Activated naive CD4-positive, alpha-beta T cell (primary cell): ENCODE measurements around the gene PCNX1.

Source experiments
- DNase-seq, 4 experiments: peaks; one replicate each; lab custom pipeline; 2025; lab: John Stamatoyannopoulos, UW

The PCNX1 gene

GRCh38 chr14:71086567-71086966, 179.3 kb downstream of the PCNX1 start:
- no peak for DNase-seq

DNA sequence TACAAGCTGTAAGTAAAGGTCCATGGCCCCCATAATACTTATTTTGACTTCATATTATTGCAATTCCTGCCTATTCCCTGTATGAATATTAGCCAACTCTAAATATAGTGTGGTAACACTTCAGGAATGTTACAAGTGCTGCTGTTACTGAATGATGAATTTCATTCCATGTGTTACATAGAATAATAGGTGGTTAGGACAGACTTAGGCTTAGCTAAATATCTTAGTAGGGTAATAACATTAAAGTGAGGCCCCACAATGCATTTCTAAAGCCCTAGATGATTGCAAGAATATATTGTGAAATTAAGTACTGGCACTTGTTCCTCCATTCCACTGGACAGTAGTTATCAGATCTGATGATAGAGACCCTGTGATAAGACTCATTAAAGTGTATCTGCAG, 182.7 kb downstream of the PCNX1 start:
- DNase-seq, result no peak

- no peak for DNase-seq
Observed at GRCh38 chr14:71094722-71095121, 187.5 kb downstream of the PCNX1 start.

DNA sequence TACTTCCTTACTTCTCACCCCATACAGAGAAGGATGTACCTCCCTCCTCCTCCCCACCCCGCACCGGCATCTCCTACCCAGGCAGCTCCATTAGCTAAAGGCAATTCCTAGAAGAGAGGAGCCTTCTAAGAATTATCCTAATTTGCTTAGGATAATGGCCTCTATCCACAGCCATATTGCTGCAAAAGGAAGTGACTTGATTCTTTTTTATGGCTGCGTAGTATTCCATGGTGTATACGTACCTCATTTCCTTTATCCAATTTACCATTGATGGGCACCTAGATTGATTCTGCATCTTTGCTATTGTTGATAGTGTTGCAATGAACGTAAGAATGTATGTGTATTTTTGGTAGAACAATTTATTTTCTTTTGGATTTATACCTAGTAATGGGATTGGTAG, 189.7 kb downstream of the PCNX1 start:
- DNase-seq, result no peak

GRCh38 chr14:71103662-71104484, 196.6 kb downstream of the PCNX1 start:
- DNase-seq, result no peak

- DNase-seq, result no peak
Observed at GRCh38 chr14:71105177-71105576, 197.9 kb downstream of the PCNX1 start.

DNA sequence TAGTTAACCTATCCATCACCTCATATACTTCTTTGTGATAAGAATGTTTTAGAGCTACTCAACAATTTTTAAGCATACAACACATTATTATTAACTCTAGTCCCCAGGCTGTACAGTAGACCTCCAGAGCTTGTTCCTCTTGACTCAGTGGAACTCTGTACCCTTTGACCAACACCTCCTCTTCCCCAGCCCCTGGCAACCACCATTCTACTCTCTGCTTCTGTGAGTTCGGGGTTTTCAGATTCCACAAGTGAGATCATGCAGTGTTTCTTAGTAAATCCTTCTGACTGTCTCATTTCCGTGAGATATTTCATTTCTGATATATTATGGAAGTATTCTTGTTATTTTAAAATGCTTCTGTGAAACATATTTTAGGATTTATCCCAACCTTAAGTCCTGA, 200.7 kb downstream of the PCNX1 start:
- DNase-seq, result no peak

GRCh38 chr14:71108398-71109119, 201.3 kb downstream of the PCNX1 start:
- DNase-seq, result no peak

- DNase-seq, result no peak
Observed at GRCh38 chr14:71113376-71113775, 206.1 kb downstream of the PCNX1 start.

GRCh38 chr14:71114565-71114964, 207.3 kb downstream of the PCNX1 start:
- DNase-seq, result no peak

DNA sequence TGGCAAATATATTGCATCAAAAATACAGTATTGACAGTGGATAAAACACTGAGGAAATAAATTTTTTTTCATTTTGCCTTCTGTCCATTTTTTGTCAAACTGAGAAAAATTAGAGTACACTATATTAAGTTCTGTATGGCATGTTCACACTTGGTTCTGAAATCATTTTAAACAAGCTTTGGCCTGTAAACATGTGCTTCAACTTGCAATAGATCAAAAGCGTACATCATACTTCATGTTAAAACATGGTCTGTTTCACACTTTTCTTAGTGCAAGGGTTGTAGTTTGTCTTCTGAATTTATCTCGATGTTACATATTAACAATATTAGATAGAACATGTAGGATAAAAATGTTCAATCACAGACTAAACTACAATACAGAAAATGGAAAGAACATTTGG, 208.0 kb downstream of the PCNX1 start:
- DNase-seq, result no peak

DNA sequence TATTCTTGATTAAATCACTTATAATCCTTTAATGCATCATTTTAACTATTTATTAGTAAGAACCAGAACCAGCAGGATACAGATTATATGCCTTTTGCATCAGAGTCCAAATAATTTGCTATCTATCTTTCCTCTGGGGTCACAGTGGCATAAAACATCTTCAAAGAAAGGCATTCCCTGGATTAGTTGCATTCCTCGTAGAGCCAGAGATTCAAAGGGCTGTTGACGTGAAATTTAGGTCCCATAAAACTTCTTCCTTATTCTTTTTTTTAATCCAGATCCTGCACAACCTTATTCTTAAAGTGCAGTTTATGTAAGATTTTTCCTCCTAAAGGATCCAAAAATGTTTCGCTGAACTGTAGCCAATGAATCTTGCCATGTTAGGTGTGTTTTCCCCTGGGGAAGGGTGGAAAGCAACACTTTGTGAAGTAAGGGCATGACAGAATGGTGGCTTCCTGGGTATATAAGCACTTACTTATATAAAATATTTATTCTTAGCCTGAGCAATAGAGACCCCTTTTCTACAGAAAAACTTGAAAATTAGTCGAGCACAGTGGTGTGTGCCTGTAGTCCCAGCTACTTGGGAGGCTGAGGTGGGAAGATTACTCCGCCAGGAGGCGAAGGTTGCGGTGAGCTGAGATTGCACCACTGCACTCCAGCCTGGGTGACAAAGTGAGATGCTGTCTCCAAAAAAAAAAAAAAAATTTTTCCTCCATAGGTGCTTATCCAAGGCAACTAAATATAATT, 208.7 kb downstream of the PCNX1 start:
- no peak for DNase-seq

- no peak for DNase-seq
Observed at GRCh38 chr14:71116568-71117122, 209.4 kb downstream of the PCNX1 start.

- DNase-seq, result no peak
Observed at GRCh38 chr14:71117839-71118743, 210.8 kb downstream of the PCNX1 start.

DNA sequence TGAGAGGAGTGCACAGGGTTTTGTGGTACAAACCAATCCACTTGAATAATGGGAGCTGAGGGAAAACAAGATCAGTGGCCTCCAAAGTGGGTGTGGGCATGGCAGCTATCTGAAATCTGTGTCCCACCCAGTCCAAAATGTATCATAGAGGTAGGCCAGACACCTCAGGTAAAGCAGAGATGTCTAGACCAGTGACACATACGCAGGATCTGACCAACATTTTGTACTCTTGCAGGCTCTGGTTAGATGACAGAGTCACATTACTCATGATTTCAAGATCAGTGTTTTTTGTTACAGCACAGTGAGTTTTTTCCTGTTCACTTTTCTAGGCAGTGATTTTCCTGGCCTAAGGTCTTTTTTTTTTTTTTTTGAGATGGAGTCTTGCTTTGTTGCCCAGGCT, 211.8 kb downstream of the PCNX1 start:
- no peak for DNase-seq

- DNase-seq, result no peak
Observed at GRCh38 chr14:71119832-71120231, 212.6 kb downstream of the PCNX1 start.

DNA sequence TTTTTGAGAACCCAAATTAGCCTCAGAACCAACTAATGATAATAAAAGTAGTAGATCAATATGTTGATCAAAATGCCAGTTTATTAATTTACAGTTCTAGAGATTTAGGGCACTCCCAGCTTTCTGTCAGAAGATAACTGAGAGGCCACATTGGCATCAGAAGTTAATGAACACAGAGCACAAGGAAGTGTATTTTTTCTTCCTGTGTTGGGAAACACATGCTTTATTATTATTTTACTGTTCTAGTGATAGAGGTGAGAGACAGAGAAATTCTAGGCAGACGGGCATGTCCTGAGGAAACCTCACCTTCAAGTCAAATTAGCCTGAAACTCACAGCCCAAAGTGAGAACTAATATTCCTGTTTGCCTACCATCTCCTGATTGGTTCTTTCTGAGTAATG, 213.7 kb downstream of the PCNX1 start:
- no peak for DNase-seq

DNA sequence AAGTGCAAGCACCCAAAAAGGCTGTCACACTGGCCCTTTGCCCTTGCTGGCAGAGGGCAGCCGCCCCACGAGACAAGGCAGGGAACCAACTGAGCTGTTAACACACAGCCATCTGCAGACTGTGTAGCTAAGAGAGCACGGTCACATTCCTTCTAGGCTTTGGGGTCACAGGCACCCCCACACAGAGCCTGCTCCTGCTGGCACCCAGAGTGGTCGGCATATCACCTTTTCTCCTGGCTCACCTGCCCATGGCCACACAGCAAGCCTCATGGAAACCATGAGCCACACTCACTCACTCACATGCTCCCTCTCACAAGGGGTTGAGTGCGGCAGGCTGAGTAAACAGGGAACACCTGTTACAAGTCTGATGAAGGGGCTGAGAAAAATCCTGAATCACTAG, 214.5 kb downstream of the PCNX1 start:
- DNase-seq, result no peak

DNA sequence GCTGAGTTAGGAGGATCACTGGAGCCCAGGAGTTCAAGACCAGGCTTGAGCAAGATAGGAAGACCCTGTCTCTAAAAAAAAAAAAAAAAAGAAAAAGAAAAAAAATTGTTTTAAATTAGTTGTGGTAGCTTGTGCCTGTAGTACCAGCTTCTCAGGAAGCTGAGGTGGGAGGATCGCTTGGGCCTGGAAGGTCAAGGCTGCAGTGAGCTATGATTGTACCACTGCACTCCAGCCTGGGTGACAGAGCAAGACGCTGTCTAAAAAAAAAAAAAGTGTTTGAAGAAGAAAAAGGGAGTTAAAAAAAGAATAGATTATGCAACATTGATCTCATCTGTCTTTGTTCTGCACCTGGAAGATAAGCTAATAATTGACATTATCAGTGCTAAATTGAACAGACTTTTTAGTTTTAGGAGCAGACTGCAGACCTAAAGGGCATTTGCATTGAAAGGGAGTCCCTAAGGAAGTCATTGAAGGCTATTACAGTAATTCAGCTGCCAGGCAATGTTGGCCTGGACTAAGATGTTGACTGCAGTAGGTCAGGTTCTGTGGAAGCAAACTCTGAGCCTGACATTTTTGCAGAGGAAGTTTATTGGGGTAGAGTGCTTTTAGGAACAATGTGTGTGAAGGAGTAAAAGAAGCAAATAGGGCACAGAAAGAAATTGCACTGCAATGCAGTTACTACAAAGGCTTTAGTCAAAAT, 215.8 kb downstream of the PCNX1 start:
- DNase-seq, result no peak

DNA sequence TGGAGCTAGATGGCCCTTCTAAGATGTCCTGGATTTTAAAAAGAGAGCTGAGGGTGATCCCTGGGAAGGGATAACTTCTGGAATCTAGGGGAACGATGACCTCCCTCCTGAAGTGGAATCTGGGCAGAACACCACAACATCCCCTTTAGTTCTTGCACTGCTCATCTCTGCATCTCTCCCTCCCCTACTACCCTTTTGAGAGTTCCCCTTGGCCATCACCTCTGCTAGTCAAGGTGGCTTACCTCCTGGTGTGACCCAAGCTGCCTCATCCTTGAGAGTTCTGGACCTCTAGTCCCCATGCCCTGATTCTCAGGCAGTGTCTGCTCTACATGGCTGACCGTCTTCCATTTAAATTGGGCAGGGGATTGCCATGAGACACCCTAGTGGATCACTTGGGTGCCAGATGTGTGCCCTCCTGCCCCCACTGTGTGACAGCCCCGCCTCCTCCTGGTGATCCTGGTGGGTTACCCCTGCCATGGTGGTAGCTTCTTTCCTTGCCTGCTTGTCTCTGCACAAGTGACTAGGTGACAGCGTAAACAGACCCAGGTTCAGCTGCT, 216.4 kb downstream of the PCNX1 start:
- DNase-seq, result no peak
